ENCODE data around the gene COL27A1.

The COL27A1 gene

DNA sequence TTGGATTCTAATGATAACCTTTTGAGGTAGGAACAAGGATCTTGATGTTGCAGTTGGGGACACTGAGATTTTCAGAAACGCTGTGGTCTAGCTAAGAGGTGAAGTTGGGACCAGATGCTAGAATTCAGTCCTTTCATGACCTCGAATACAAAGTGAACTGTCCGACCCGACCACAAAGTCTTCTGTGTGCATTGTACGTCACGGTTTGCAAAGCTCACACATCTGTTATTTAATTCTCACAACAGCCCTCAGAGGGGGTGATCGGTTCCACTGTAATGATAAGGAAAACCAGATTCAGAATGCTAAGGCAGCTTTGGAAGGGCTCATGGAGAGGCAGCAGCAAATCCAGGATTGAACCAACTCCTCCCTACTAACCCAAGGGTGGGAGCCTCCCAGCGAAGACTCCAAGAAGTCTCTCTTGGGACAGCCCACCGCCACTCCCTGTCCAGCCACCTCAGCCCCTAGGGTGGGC lies 39.6 kb upstream of the COL27A1 start:
- Histone ChIP-seq H3K79me2 (ENCODE audit: insufficient read depth, low read depth) (no peaks in the 10 kb centered on the region), H3K9ac (no peak overlapping the region), H3K4me3 (IDR thresholded peaks at IDR 0.05; ENCODE audit: insufficient read depth, low read depth, low read length) (no peak overlapping the region), H2AFZ (ENCODE audit: low read depth) (no peak overlapping the region), H3K4me1 (ENCODE audit: low read depth, poor library complexity, severe bottlenecking) (no peaks in the 10 kb centered on the region), H3K36me3 (ENCODE audit: insufficient read depth) (no peaks in the 10 kb centered on the region), H3K27ac (no peak overlapping the region), H3K27me3 (ENCODE audit: insufficient read depth, low read depth) (no peaks in the 10 kb centered on the region), H3K4me2 (no peak overlapping the region), H4K20me1 (ENCODE audit: insufficient read depth) (no peaks in the 10 kb centered on the region)
- TF ChIP-seq, protein P1, sequence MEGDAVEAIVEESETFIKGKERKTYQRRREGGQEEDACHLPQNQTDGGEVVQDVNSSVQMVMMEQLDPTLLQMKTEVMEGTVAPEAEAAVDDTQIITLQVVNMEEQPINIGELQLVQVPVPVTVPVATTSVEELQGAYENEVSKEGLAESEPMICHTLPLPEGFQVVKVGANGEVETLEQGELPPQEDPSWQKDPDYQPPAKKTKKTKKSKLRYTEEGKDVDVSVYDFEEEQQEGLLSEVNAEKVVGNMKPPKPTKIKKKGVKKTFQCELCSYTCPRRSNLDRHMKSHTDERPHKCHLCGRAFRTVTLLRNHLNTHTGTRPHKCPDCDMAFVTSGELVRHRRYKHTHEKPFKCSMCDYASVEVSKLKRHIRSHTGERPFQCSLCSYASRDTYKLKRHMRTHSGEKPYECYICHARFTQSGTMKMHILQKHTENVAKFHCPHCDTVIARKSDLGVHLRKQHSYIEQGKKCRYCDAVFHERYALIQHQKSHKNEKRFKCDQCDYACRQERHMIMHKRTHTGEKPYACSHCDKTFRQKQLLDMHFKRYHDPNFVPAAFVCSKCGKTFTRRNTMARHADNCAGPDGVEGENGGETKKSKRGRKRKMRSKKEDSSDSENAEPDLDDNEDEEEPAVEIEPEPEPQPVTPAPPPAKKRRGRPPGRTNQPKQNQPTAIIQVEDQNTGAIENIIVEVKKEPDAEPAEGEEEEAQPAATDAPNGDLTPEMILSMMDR (conservative IDR thresholded peaks at IDR 0.05; ENCODE audit: low read depth, low read length) = no peak

DNA sequence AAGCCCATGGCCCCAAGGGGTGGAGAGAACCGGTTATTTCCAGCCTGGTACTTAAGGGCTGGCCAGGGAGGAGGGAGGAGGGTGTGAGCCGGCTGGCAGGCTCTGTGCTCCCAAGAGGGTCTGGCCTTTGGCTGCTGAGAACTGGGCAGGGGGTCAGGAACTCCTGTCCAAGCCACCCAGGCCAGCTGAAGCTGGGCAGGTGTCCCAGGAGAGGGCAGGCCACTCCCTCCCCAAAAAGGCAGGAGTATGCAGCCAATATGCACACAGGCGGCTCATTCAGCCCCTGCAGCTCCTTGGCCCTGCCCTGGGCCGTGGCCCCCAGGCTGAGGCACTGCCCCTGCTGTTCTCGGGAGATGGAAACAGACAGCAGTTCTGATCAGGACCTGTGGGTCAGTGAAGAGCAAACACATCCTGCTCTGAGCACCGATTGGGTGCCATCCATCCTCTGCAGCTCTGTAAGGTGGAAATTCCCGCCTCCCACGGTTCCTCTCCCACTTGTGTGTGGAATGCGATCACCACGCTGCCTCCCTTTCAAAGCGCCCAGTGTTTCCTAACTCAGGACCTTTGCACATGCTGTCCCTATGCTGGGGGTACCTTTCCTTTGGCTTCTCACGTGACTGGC lies 39.1 kb upstream of the COL27A1 start:
- Histone ChIP-seq H3K36me3 (ENCODE audit: insufficient read depth) (no peaks in the 10 kb centered on the region), H3K4me3 (IDR thresholded peaks at IDR 0.05; ENCODE audit: insufficient read depth, low read depth, low read length) (no peak overlapping the region), H3K4me1 (ENCODE audit: low read depth, poor library complexity, severe bottlenecking) (no peaks in the 10 kb centered on the region), H2AFZ (ENCODE audit: low read depth) (no peak overlapping the region), H4K20me1 (ENCODE audit: insufficient read depth) (no peaks in the 10 kb centered on the region), H3K79me2 (ENCODE audit: insufficient read depth, low read depth) (no peaks in the 10 kb centered on the region), H3K27ac (no peak overlapping the region), H3K4me2 (no peak overlapping the region), H3K27me3 (ENCODE audit: insufficient read depth, low read depth) (no peaks in the 10 kb centered on the region), H3K9ac (no peak overlapping the region)
- TF ChIP-seq, protein P1 (conservative IDR thresholded peaks at IDR 0.05; ENCODE audit: low read depth, low read length) = no peak

DNA sequence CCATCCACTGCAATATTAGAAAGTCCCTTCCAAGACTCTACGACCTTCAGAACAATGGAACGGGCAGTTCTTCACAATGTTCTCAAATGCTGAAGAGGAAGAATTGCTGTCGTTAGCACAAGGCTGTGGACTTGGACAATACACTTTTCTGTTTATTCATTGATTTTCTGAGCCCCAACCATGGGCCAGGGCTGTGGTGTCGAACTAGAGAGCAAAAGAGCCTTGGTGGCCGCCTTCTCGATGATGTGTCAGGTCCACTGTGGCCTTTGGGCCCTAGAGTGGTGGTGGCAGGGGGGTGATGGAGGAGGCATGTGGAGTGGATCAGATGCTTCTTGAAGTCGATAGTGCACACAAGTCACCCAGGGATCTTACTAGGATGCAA lies 37.7 kb upstream of the COL27A1 start:
- Histone ChIP-seq H3K9ac (no peak overlapping the region), H3K4me3 (IDR thresholded peaks at IDR 0.05; ENCODE audit: insufficient read depth, low read depth, low read length) (no peak overlapping the region), H4K20me1 (ENCODE audit: insufficient read depth) (no peaks in the 10 kb centered on the region), H3K27ac (no peak overlapping the region), H3K27me3 (ENCODE audit: insufficient read depth, low read depth) (no peaks in the 10 kb centered on the region), H3K79me2 (ENCODE audit: insufficient read depth, low read depth) (no peaks in the 10 kb centered on the region), H3K4me2 (no peak overlapping the region), H3K36me3 (ENCODE audit: insufficient read depth) (no peaks in the 10 kb centered on the region), H3K4me1 (ENCODE audit: low read depth, poor library complexity, severe bottlenecking) (no peaks in the 10 kb centered on the region), H2AFZ (ENCODE audit: low read depth) (no peak overlapping the region)
- TF ChIP-seq, protein P1 (conservative IDR thresholded peaks at IDR 0.05; ENCODE audit: low read depth, low read length) = no peak

DNA sequence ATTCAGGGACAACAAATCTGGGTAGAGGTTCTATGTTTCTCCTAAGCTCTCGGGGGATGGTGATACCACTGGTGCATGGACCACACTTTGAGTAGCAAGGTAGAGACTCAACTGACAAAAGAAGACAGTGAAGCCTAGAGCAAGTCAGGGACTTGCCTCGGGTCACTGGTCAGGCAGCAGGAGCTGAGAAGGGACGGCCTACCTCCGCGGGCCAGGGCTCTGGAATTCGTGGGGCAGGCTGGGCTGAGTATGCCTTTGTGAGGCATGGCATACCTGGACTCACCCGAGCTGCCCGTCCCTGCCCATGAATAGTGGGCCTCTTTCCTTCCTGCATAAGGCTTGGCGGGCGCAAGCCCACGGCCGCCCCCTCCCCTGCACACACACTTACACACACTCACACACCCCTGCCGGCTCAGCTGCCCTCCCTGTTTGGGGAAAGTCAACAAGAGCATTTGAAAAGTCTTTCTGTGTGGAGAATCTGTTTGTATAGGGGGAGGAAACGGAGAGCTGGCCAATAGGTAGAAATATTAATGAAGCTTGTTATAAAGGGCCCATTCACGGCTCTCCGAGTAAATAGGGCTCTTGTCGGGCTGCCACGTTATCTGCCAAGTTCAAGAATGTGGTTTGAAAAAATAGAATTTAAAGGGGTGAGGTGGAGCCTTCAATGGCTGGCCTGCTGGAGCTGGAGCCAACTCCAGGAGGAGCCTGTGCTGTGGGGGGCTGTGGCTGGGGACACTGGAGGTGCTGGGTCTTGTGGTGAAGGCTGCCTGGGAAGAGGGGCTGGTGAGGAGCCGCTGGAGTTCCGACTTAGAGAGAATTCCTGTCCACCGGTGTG lies 37.1 kb upstream of the COL27A1 start:
- TF ChIP-seq, protein P1 (conservative IDR thresholded peaks at IDR 0.05; ENCODE audit: low read depth, low read length) = no peak
- Histone ChIP-seq H3K9ac (no peak overlapping the region), H3K4me1 (ENCODE audit: low read depth, poor library complexity, severe bottlenecking) (no peaks in the 10 kb centered on the region), H3K27ac (no peak overlapping the region), H3K4me2 (no peak overlapping the region), H4K20me1 (ENCODE audit: insufficient read depth) (no peaks in the 10 kb centered on the region), H2AFZ (ENCODE audit: low read depth) (no peak overlapping the region), H3K4me3 (IDR thresholded peaks at IDR 0.05; ENCODE audit: insufficient read depth, low read depth, low read length) (no peak overlapping the region), H3K36me3 (ENCODE audit: insufficient read depth) (no peaks in the 10 kb centered on the region), H3K79me2 (ENCODE audit: insufficient read depth, low read depth) (no peaks in the 10 kb centered on the region), H3K27me3 (ENCODE audit: insufficient read depth, low read depth) (no peaks in the 10 kb centered on the region)

Data from KMS-11 (cell line).